Natural killer cell (primary cell): ENCODE results near the gene NCSTN. TPM values are rescaled to one million over a fixed set of nuclear protein-coding genes. Genes with fewer than 3 reads are reported as not detected.

Source experiments
- ATAC-seq, 3 donors: fragments of 150-1000 bp in 2 of 3; fragments of 200-7000 bp in 1 of 3; cut with Tn5 transposase; 1 replicate in 1 of 3; 2 replicates in 2 of 3; pipeline ENCODE4 v1.10.0; 2021; ENCODE audit warnings: mild to moderate bottlenecking in 2 of 3, moderate library complexity in 2 of 3
- DNase-seq, 2 donors: peaks; one replicate each; pipeline versions ENCODE4 v3.0.0 to v3.0.0-alpha.2; 2013 to 2021; ENCODE audit warnings: mixed read lengths in 1 of 2
- H3K27ac ChIP-seq: one replicate; pipeline ENCODE4 v1.5.1; 2013; ENCODE audit warnings: mild to moderate bottlenecking, low read length
- H3K27me3 ChIP-seq: one replicate; pipeline ENCODE4 v1.6.1; 2013; ENCODE audit warnings: low read length; ENCODE audit not compliant: control insufficient read depth, insufficient read depth
- H3K36me3 ChIP-seq: one replicate; pipeline ENCODE4 v1.6.1; 2013; ENCODE audit warnings: low read length; ENCODE audit not compliant: control insufficient read depth, insufficient read depth
- H3K4me1 ChIP-seq: one replicate; pipeline ENCODE4 v1.6.1; 2013; ENCODE audit warnings: low read length; ENCODE audit not compliant: control insufficient read depth, insufficient read depth
- H3K4me3 ChIP-seq: one replicate; pipeline ENCODE4 v1.5.1; 2013; ENCODE audit warnings: low read length
- H3K9me3 ChIP-seq: one replicate; pipeline ENCODE4 v1.6.1; 2013; ENCODE audit warnings: low read length; ENCODE audit not compliant: control insufficient read depth, insufficient read depth
- H3K27ac Mint-ChIP-seq, 2 donors: one replicate each; pipeline ENCODE4 v1.8.0; 2022; ENCODE audit warnings: mild to moderate bottlenecking in 2 of 2, mixed read lengths in 2 of 2, moderate library complexity in 1 of 2
- H3K27me3 Mint-ChIP-seq, 2 donors: one replicate each; pipeline ENCODE4 v1.8.0; 2022; ENCODE audit warnings: low read depth in 2 of 2, mixed read lengths in 2 of 2
- H3K36me3 Mint-ChIP-seq: one replicate; pipeline ENCODE4 v1.8.0; 2022; ENCODE audit warnings: mixed read lengths
- H3K4me1 Mint-ChIP-seq, 2 donors: one replicate each; pipeline ENCODE4 v1.8.0; 2022; ENCODE audit warnings: mixed read lengths in 2 of 2
- H3K4me3 Mint-ChIP-seq: one replicate; pipeline ENCODE4 v1.8.0; 2022; ENCODE audit warnings: mild to moderate bottlenecking, moderate library complexity, mixed read lengths
- H3K9me3 Mint-ChIP-seq, 2 donors: one replicate each; pipeline ENCODE4 v1.8.0; 2022; ENCODE audit warnings: mixed read lengths in 2 of 2
- CTCF ChIP-seq: fragments of 200-600 bp; IDR thresholded peaks from one replicate; pipeline ENCODE4 v1.8.0; 2022; ENCODE audit warnings: antibody characterized with exemption
- WGBS: methylation state at CpG from one replicate; pipeline ENCODE4 v1.1.7; 2013; ENCODE audit warnings: missing lambda C conversion rate; ENCODE audit not compliant: insufficient coverage; 5-methylcytosine and 5-hydroxymethylcytosine counted together
- intact Hi-C: fragments of 100-400 bp; cut with micrococcal nuclease; formaldehyde crosslinking; loops from one replicate; pipeline ENCODE4 v1.14.2; 2022
- total RNA-seq, 4 donors: library from RNA; stranded (reverse); fragments of 120-200 nt in 1 of 4; gene quantifications; one replicate each; pipeline versions ENCODE4 v1.2.3 to v1.2.4, GENCODE V29; 2013 to 2022

The NCSTN gene
- total RNA-seq, 3 donors from 2014 or later (not counting 1 experiment from before 2014, with no cell fraction given), result 104 to 140 (median 110) TPM

- Histone ChIP-seq H3K27me3 (no peaks in the 10 kb centered on the region), H3K36me3 (peaks cover 90% of the 10 kb centered on the region), H3K4me1 (no peaks in the 10 kb centered on the region), H3K4me3 (no peak overlapping the region), H3K27ac (no peak overlapping the region), H3K9me3 (no peaks in the 10 kb centered on the region)
- TF ChIP-seq CTCF, result no peak
- ATAC-seq (no peak), DNase-seq (no peak)
- 96% methylated on average over 5 of the region's 5 CpGs for WGBS
- Mint-ChIP-seq H3K4me1 (peaks cover 6 to 7% of the 10 kb centered on the region in 2 donors), H3K9me3 (no peaks in the 10 kb centered on the region), H3K27ac (no peak overlapping the region), H3K27me3 (no peaks in the 10 kb centered on the region), H3K4me3 (no peak overlapping the region), H3K36me3 (peaks cover 21% of the 10 kb centered on the region)
- intact Hi-C loops, result no loop called here
Observed at GRCh38 chr1:160326418-160326817, 16.8 kb upstream of the NCSTN start.

GRCh38 chr1:160328184-160328583 is 15.0 kb upstream of the NCSTN start:
- H3K4me1 Mint-ChIP-seq, result no peaks in the 10 kb centered on the region
- DNase-seq, result no peak
- WGBS, result 99% methylated on average over 8 of the region's 8 CpGs
- TF ChIP-seq CTCF, result no peak
- no peaks in the 10 kb centered on the region for H3K9me3 Mint-ChIP-seq
- H3K4me3 ChIP-seq, result no peak overlapping the region
- no peak overlapping the region for H3K27ac ChIP-seq
- no peak overlapping the region for H3K27ac Mint-ChIP-seq
- H3K4me1 ChIP-seq, result no peaks in the 10 kb centered on the region
- H3K9me3 ChIP-seq, result no peaks in the 10 kb centered on the region
- H3K36me3 Mint-ChIP-seq, result peaks cover 23% of the 10 kb centered on the region
- H3K27me3 Mint-ChIP-seq, result no peaks in the 10 kb centered on the region
- H3K4me3 Mint-ChIP-seq, result no peak overlapping the region
- peaks cover 92% of the 10 kb centered on the region for H3K36me3 ChIP-seq
- intact Hi-C loops, result no loop called here
- no peaks in the 10 kb centered on the region for H3K27me3 ChIP-seq
- no peak for ATAC-seq

GRCh38 chr1:160330119-160330518 is 13.1 kb upstream of the NCSTN start:
- Mint-ChIP-seq H3K9me3 (no peaks in the 10 kb centered on the region), H3K27me3 (no peaks in the 10 kb centered on the region), H3K4me1 (no peaks in the 10 kb centered on the region), H3K4me3 (no peak overlapping the region), H3K27ac (no peak overlapping the region), H3K36me3 (peaks cover 29% of the 10 kb centered on the region)
- intact Hi-C loops, result no loop called here
- DNase-seq (no peak), ATAC-seq (no peak)
- H3K27me3 ChIP-seq, result no peaks in the 10 kb centered on the region
- H3K27ac ChIP-seq, result no peak overlapping the region
- TF ChIP-seq CTCF, result no peak
- no peak overlapping the region for H3K4me3 ChIP-seq
- H3K4me1 ChIP-seq, result no peaks in the 10 kb centered on the region
- peaks cover 96% of the 10 kb centered on the region for H3K36me3 ChIP-seq
- no peaks in the 10 kb centered on the region for H3K9me3 ChIP-seq

GRCh38 chr1:160332516-160332915 is 10.7 kb upstream of the NCSTN start:
- Histone ChIP-seq H3K4me3 (no peak overlapping the region), H3K9me3 (no peaks in the 10 kb centered on the region)

More at GRCh38 chr1:160332516-160332915, 10.7 kb upstream of the NCSTN start:
- Mint-ChIP-seq H3K27ac (no peak overlapping the region), H3K9me3 (no peaks in the 10 kb centered on the region), H3K36me3 (peaks cover 20% of the 10 kb centered on the region), H3K4me1 (no peaks in the 10 kb centered on the region), H3K4me3 (no peak overlapping the region), H3K27me3 (no peaks in the 10 kb centered on the region)
- no peak for TF ChIP-seq CTCF
- H3K27ac ChIP-seq, result no peak overlapping the region
- H3K4me1 ChIP-seq, result no peaks in the 10 kb centered on the region
- peaks cover 88% of the 10 kb centered on the region for H3K36me3 ChIP-seq
- ATAC-seq, result no peak
- DNase-seq, result no peak
- intact Hi-C loops, result no loop called here
- H3K27me3 ChIP-seq, result no peaks in the 10 kb centered on the region
